Measurements from ENCODE around the gene SLC2A4RG. TPM values are rescaled to one million over a fixed set of nuclear protein-coding genes. Genes with fewer than 3 reads are reported as not detected.

SLC2A4RG gene
- polyA plus RNA-seq, 1 of the 3 experiments (the other 2 are of a cell fraction) = 90.9 TPM

GRCh38 chr20:63701329-63702035 is 38.1 kb upstream of the SLC2A4RG start:
- Histone ChIP-seq H3K27me3 (ENCODE audit: insufficient read depth) (no peaks in the 10 kb centered on the region), H3K36me3 (replicated peaks in 1 of 2; ENCODE audit: control insufficient read depth in 1 of 2, insufficient read depth in 2 of 2, low read length in 1 of 2) (peaks cover 19 to 25% of the 10 kb centered on the region in 2 experiments), H3K27ac (ENCODE audit: low read depth in 2 of 2, low read length in 1 of 2) (peak overlapping the region in 1 of 2 experiments; percentile 50; a peak in 1 of 4 replicates), H3K4me2 (no peak overlapping the region), H3K9me3 (no peaks in the 10 kb centered on the region), H3K9me2 (no peaks in the 10 kb centered on the region), H2AFZ (ENCODE audit: low read depth) (no peak overlapping the region), H4K20me1 (ENCODE audit: insufficient read depth) (no peaks in the 10 kb centered on the region), H3K79me2 (ENCODE audit: insufficient read depth) (peaks cover 18% of the 10 kb centered on the region), H3K9ac (no peak overlapping the region), H3F3A (replicated peaks; ENCODE audit: insufficient read depth) (no peaks in the 10 kb centered on the region), H3K4me1 (ENCODE audit: control insufficient read depth in 1 of 2, insufficient read depth in 2 of 2, low read depth in 1 of 2, low read length in 1 of 2) (peaks cover 22 to 28% of the 10 kb centered on the region in 2 experiments; a peak in 3 of 4 replicates), H3K4me3 (ENCODE audit: low read depth in 2 of 2, low read length in 1 of 2) (no peak overlapping the region)
- TF ChIP-seq, protein P1, sequence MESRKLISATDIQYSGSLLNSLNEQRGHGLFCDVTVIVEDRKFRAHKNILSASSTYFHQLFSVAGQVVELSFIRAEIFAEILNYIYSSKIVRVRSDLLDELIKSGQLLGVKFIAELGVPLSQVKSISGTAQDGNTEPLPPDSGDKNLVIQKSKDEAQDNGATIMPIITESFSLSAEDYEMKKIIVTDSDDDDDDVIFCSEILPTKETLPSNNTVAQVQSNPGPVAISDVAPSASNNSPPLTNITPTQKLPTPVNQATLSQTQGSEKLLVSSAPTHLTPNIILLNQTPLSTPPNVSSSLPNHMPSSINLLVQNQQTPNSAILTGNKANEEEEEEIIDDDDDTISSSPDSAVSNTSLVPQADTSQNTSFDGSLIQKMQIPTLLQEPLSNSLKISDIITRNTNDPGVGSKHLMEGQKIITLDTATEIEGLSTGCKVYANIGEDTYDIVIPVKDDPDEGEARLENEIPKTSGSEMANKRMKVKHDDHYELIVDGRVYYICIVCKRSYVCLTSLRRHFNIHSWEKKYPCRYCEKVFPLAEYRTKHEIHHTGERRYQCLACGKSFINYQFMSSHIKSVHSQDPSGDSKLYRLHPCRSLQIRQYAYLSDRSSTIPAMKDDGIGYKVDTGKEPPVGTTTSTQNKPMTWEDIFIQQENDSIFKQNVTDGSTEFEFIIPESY (IDR thresholded peaks at IDR 0.05; ENCODE audit: borderline replicate concordance, low read depth) = no peak
- no peak for TF ChIP-seq ELF1 (IDR thresholded peaks at IDR 0.05)
- DNase-seq = peak; percentile 23
- CTCF ChIA-PET = interaction anchor here (0.9 to 1.7 kb wide), 2 partner anchors 85 to 163 kb away, joined by 4 to 5 read pairs; no protein-coding TSS in a partner anchor
- WGBS (ENCODE audit: low lambda C conversion rate) = 100% methylated on average over 2 of the region's 14 CpGs
- POLR2A ChIA-PET = interaction anchor here (1.2 kb wide), 1 partner anchor 163 kb away, joined by 3 read pairs; the partner anchor contains the start of gene TPD52L2

- peak overlapping the region in 1 of 2 experiments; percentile 30; a peak in 1 of 4 replicates for H3K27ac ChIP-seq (ENCODE audit: low read depth in 2 of 2, low read length in 1 of 2)
- peaks cover 25% of the 10 kb centered on the region for H3K79me2 ChIP-seq (ENCODE audit: insufficient read depth)
- H3K9me2 ChIP-seq = no peaks in the 10 kb centered on the region
- no peak overlapping the region for H3K4me2 ChIP-seq
- H3K9me3 ChIP-seq = no peaks in the 10 kb centered on the region
- no peak overlapping the region for H3K9ac ChIP-seq
- CTCF ChIA-PET = interaction anchor here (0.9 to 1.7 kb wide), 3 partner anchors 84 to 272 kb away, joined by 4 to 5 read pairs (median 4); no protein-coding TSS in a partner anchor
- TF ChIP-seq, protein P2, sequence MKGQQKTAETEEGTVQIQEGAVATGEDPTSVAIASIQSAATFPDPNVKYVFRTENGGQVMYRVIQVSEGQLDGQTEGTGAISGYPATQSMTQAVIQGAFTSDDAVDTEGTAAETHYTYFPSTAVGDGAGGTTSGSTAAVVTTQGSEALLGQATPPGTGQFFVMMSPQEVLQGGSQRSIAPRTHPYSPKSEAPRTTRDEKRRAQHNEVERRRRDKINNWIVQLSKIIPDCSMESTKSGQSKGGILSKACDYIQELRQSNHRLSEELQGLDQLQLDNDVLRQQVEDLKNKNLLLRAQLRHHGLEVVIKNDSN (IDR thresholded peaks at IDR 0.05; ENCODE audit: borderline replicate concordance, low read depth) = no peak
- no peak for TF ChIP-seq FOXM1 (IDR thresholded peaks at IDR 0.05; ENCODE audit: low read depth)
- no peak for TF ChIP-seq TEAD4 (IDR thresholded peaks at IDR 0.05; ENCODE audit: borderline replicate concordance, insufficient read depth)
- no peak for TF ChIP-seq TAF1 (IDR thresholded peaks at IDR 0.05; ENCODE audit: borderline replicate concordance, low read depth, low read length)
- TF ChIP-seq RFX5 (IDR thresholded peaks at IDR 0.05; ENCODE audit: low read length) = no peak
- no peak for TF ChIP-seq TCF12 (IDR thresholded peaks at IDR 0.05)
- no peak for TF ChIP-seq CTCF (IDR thresholded peaks at IDR 0.05)
- TF ChIP-seq POLR2AphosphoS5 (IDR thresholded peaks at IDR 0.05; ENCODE audit: low read depth, low read length) = no peak
- no peak for TF ChIP-seq PBX3 (IDR thresholded peaks at IDR 0.05)
- TF ChIP-seq RCOR1 (IDR thresholded peaks at IDR 0.05; ENCODE audit: low read length) = no peak
- no peak for TF ChIP-seq NRF1 (IDR thresholded peaks at IDR 0.05; ENCODE audit: low read depth, low read length)
- TF ChIP-seq MXI1 (IDR thresholded peaks at IDR 0.05; ENCODE audit: low read depth, low read length) = no peak
- TF ChIP-seq GATA2 (CRISPR knock-in tag; IDR thresholded peaks at IDR 0.05) = no peak
- TF ChIP-seq EP300 (IDR thresholded peaks at IDR 0.05; ENCODE audit: borderline replicate concordance in 1 of 2, low read depth in 1 of 2, low read length in 1 of 2) = no peak
- TF ChIP-seq CHD2 (IDR thresholded peaks at IDR 0.05; ENCODE audit: low read length, partially characterized antibody) = no peak
- H2AFZ ChIP-seq (ENCODE audit: low read depth) = no peak overlapping the region
- H3K36me3 ChIP-seq (replicated peaks in 1 of 2; ENCODE audit: control insufficient read depth in 1 of 2, insufficient read depth in 2 of 2, low read length in 1 of 2) = peaks cover 19 to 25% of the 10 kb centered on the region in 2 experiments
- no peak overlapping the region for H3K4me3 ChIP-seq (ENCODE audit: low read depth in 2 of 2, low read length in 1 of 2)
- no peaks in the 10 kb centered on the region for H3F3A ChIP-seq (replicated peaks; ENCODE audit: insufficient read depth)
- POLR2A ChIA-PET = interaction anchor here (1.2 kb wide), 1 partner anchor 163 kb away, joined by 3 read pairs; the partner anchor contains the start of gene TPD52L2
- H4K20me1 ChIP-seq (ENCODE audit: insufficient read depth) = no peaks in the 10 kb centered on the region
- H3K4me1 ChIP-seq (ENCODE audit: control insufficient read depth in 1 of 2, insufficient read depth in 2 of 2, low read depth in 1 of 2, low read length in 1 of 2) = peaks cover 22 to 28% of the 10 kb centered on the region in 2 experiments; a peak in 3 of 4 replicates
- H3K27me3 ChIP-seq (ENCODE audit: insufficient read depth) = no peaks in the 10 kb centered on the region
- 97% methylated on average over 10 of the region's 16 CpGs for WGBS (ENCODE audit: low lambda C conversion rate)
- DNase-seq = peak; percentile 74
These were observed 37.4 kb upstream of the SLC2A4RG start for GRCh38 chr20:63702036-63702665.

Data from SK-N-SH (cell line).